Neuronal stem cell (in vitro differentiated cells): ENCODE data around the gene ZFAND3.

Experiments
- DNase-seq: peaks from one replicate; pipeline ENCODE4 v3.0.0-alpha.2; 2013; ENCODE audit warnings: low spot score
- H2AFZ ChIP-seq: one replicate; pipeline ENCODE4 v1.6.1; 2013; ENCODE audit warnings: mild to moderate bottlenecking, low read length, inconsistent platforms
- H2AK5ac ChIP-seq: 2 replicates; pipeline ENCODE4 v1.6.1; 2013; ENCODE audit warnings: low read depth, mild to moderate bottlenecking, inconsistent platforms, low read length, moderate library complexity, mixed read lengths
- H2BK120ac ChIP-seq: 2 replicates; pipeline ENCODE4 v1.6.1; 2013; ENCODE audit warnings: low read depth, mild to moderate bottlenecking, inconsistent platforms, low read length, moderate library complexity, mixed read lengths
- H2BK12ac ChIP-seq: one replicate; pipeline ENCODE4 v1.6.1; 2013; ENCODE audit warnings: low read length, inconsistent platforms
- H2BK15ac ChIP-seq: 2 replicates; pipeline ENCODE4 v1.6.1; 2013; ENCODE audit warnings: mild to moderate bottlenecking, low read length, inconsistent platforms, mixed read lengths
- H2BK5ac ChIP-seq: one replicate; pipeline ENCODE4 v1.6.1; 2013; ENCODE audit warnings: inconsistent platforms, mild to moderate bottlenecking, low read length, moderate library complexity
- H3K14ac ChIP-seq: one replicate; pipeline ENCODE4 v1.6.1; 2013; ENCODE audit warnings: low read length, inconsistent platforms
- H3K18ac ChIP-seq: 2 replicates; pipeline ENCODE4 v1.6.1; 2013; ENCODE audit warnings: low read length, inconsistent platforms
- H3K23ac ChIP-seq: 2 replicates; pipeline ENCODE4 v1.6.1; 2013; ENCODE audit warnings: low read depth, mild to moderate bottlenecking, mixed read lengths, low read length, inconsistent platforms; ENCODE audit not compliant: poor library complexity
- H3K27ac ChIP-seq: replicated peaks from 3 replicates; pipeline ENCODE4 v1.5.1; 2013; ENCODE audit warnings: low read length, inconsistent platforms
- H3K27me3 ChIP-seq, 3 experiments: 2 replicates each; pipeline ENCODE4 v1.6.1; 2013; ENCODE audit warnings: low read length in 3 of 3, mild to moderate bottlenecking in 2 of 3, inconsistent platforms in 1 of 3, low read depth in 1 of 3, mixed read lengths in 1 of 3, moderate library complexity in 1 of 3; ENCODE audit not compliant: control insufficient read depth in 3 of 3, insufficient read depth in 3 of 3
- H3K36me3 ChIP-seq, 2 donors: replicated peaks in 1 of 2; 2 replicates each; pipeline ENCODE4 v1.6.1; 2013; ENCODE audit warnings: low read length in 2 of 2; ENCODE audit not compliant: control insufficient read depth in 2 of 2, insufficient read depth in 2 of 2
- H3K4ac ChIP-seq: 2 replicates; pipeline ENCODE4 v1.6.1; 2013; ENCODE audit warnings: inconsistent platforms, mild to moderate bottlenecking, low read length, moderate library complexity
- H3K4me1 ChIP-seq, 2 donors: 1 replicate in 1 of 2; 2 replicates in 1 of 2; pipeline ENCODE4 v1.6.1; 2013; ENCODE audit warnings: low read length in 2 of 2, low read depth in 1 of 2; ENCODE audit not compliant: control insufficient read depth in 2 of 2, insufficient read depth in 1 of 2
- H3K4me2 ChIP-seq: one replicate; pipeline ENCODE4 v1.6.1; 2013; ENCODE audit warnings: mild to moderate bottlenecking, low read length, inconsistent platforms; ENCODE audit not compliant: insufficient read depth, poor library complexity, severe bottlenecking
- H3K4me3 ChIP-seq, 2 donors: 2 replicates each; pipeline ENCODE4 v1.5.1; 2013; ENCODE audit warnings: low read length in 2 of 2, mild to moderate bottlenecking in 2 of 2, inconsistent platforms in 1 of 2, moderate library complexity in 1 of 2
- H3K79me1 ChIP-seq: one replicate; pipeline ENCODE4 v1.6.1; 2013; ENCODE audit warnings: low read depth, mild to moderate bottlenecking, inconsistent platforms, low read length, moderate library complexity
- H3K9ac ChIP-seq: one replicate; pipeline ENCODE4 v1.6.1; 2013; ENCODE audit warnings: mild to moderate bottlenecking, low read depth, low read length, inconsistent platforms; ENCODE audit not compliant: poor library complexity
- H3K9me3 ChIP-seq, 2 donors: replicated peaks in 1 of 2; 2 replicates each; pipeline versions ENCODE3 to v1.6.1; 2013; ENCODE audit warnings: low read length in 2 of 2, mild to moderate bottlenecking in 2 of 2, inconsistent platforms in 1 of 2, low read depth in 1 of 2, mixed read lengths in 1 of 2, moderate library complexity in 1 of 2; ENCODE audit not compliant: control insufficient read depth in 2 of 2, insufficient read depth in 1 of 2
- H4K8ac ChIP-seq: one replicate; pipeline ENCODE4 v1.6.1; 2013; ENCODE audit warnings: low read depth, mild to moderate bottlenecking, inconsistent platforms, low read length, moderate library complexity
- H4K91ac ChIP-seq: one replicate; pipeline ENCODE4 v1.6.1; 2013; ENCODE audit warnings: low read length, low read depth, mild to moderate bottlenecking, inconsistent platforms; ENCODE audit not compliant: poor library complexity
- WGBS, 2 donors: extraction: QIAGEN DNeasy Blood & Tissue Kit; methylation state at CpG; one replicate each; pipeline ENCODE4 v1.1.7; 2013; ENCODE audit warnings: missing lambda C conversion rate in 2 of 2, mixed read lengths in 1 of 2; ENCODE audit not compliant: insufficient read length in 2 of 2, insufficient replicate concordance in 1 of 2; ENCODE audit errors: extremely low coverage in 2 of 2; 5-methylcytosine and 5-hydroxymethylcytosine counted together

ZFAND3 gene

DNA sequence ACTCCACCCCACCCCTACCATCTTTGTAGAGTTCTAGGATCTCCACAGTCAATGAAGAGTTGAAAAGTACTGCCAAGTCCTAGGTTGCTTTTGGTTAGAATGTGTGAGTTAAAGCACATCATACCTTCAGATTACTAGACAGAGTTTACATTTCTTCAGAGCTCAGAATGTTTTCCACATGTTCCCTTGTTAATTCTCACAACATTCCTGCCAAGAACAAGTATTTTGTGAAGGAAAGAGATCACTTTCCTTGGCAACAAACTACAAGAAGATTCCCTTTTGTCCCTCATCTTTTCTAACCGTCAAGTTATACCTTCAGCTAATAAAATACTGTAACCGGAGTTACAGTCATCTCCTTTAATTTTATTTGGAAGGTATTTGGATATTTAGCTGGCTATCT lies 266.8 kb downstream of the ZFAND3 start:
- Histone ChIP-seq H3K9ac (no peak overlapping the region), H3K18ac (no peak overlapping the region), H2BK12ac (no peak overlapping the region), H3K36me3 (peaks cover 5 to 21% of the 10 kb centered on the region in 2 donors), H2BK15ac (no peak overlapping the region), H2AFZ (no peak overlapping the region), H3K79me1 (peaks cover 2% of the 10 kb centered on the region), H2BK120ac (no peak overlapping the region), H4K8ac (no peak overlapping the region), H3K4me2 (no peak overlapping the region), H3K4me3 (no peak overlapping the region), H3K23ac (no peak overlapping the region), H3K4me1 (no peaks in the 10 kb centered on the region), H2AK5ac (no peak overlapping the region), H3K4ac (no peak overlapping the region), H2BK5ac (no peak overlapping the region), H3K27me3 (no peaks in the 10 kb centered on the region), H4K91ac (no peak overlapping the region), H3K14ac (no peak overlapping the region), H3K27ac (no peak overlapping the region), H3K9me3 (peaks cover 0 to 3% of the 10 kb centered on the region in 2 donors)
- no peak for DNase-seq
- no CpG with 5 or more reads among the region's 2 CpGs for WGBS, 2 donors

GRCh38 chr6:38088010-38088409 lies 268.5 kb downstream of the ZFAND3 start:
- H3K4me1 ChIP-seq: no peaks in the 10 kb centered on the region
- no peak overlapping the region for H3K4me2 ChIP-seq
- H2BK15ac ChIP-seq: no peak overlapping the region
- no peak overlapping the region for H3K18ac ChIP-seq
- no peak overlapping the region for H3K9ac ChIP-seq
- no peak overlapping the region for H2AK5ac ChIP-seq
- no peak overlapping the region for H3K4me3 ChIP-seq
- H3K27ac ChIP-seq: no peak overlapping the region
- H4K91ac ChIP-seq: no peak overlapping the region
- no peaks in the 10 kb centered on the region for H3K79me1 ChIP-seq
- no peak overlapping the region for H4K8ac ChIP-seq
- no peak overlapping the region for H3K4ac ChIP-seq
- no peak overlapping the region for H2BK5ac ChIP-seq
- H3K36me3 ChIP-seq: peaks cover 3 to 16% of the 10 kb centered on the region in 2 donors
- no peak overlapping the region for H3K23ac ChIP-seq
- H2AFZ ChIP-seq: no peak overlapping the region
- no peak overlapping the region for H2BK120ac ChIP-seq
- H2BK12ac ChIP-seq: no peak overlapping the region
- no peak overlapping the region for H3K14ac ChIP-seq
- WGBS, 2 donors: no CpG with 5 or more reads among the region's 2 CpGs
- H3K27me3 ChIP-seq: no peaks in the 10 kb centered on the region
- H3K9me3 ChIP-seq: peaks cover 0 to 3% of the 10 kb centered on the region in 2 donors
- DNase-seq: no peak

DNA sequence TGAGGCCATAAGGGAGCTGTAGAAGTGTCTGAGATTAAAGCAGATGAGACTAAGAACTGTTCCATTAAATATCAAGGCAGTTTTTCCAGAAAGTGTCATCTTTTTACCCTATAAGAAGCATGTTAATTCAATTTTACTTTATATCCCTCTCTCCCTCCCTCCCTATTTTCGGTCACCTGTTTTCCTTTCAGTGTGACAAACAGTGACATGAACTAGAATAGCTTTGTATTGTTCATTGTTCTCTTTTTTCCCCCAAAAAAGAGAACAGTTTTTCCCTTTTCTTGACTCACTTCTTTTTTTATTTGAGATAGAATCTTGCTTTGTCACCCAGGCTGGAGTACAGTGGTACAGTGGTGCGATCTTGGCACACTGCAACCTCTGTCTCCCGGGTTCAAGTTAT lies 269.3 kb downstream of the ZFAND3 start:
- Histone ChIP-seq H2BK5ac (no peak overlapping the region), H4K8ac (no peak overlapping the region)

DNA sequence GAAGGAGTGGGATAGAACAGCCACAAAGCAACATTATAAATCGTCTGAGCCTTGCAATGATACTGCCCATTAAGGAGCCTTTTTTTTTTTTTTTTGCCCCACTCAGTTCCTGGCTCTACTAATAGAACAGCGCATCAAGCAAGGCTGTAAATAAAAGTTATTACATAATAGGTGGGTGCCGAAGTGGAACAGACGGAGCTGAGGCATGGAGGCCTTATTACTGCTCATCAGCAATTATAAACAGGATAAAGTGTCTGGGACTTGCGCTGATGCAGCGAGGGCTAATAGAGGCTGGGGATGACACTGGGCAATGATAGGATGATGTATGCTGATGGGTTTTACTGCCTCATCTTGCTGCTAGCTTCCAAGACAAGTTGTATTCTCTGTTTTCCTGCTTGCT lies 272.1 kb downstream of the ZFAND3 start:
- no peak overlapping the region for H2BK12ac ChIP-seq
- no CpG with 5 or more reads among the region's 6 CpGs for WGBS, 2 donors
- no peak for DNase-seq

More for the DNA sequence above, 269.3 kb downstream of the ZFAND3 start:
- Histone ChIP-seq H3K4me1 (peaks cover 0 to 3% of the 10 kb centered on the region in 2 donors), H3K18ac (no peak overlapping the region), H3K4me3 (no peak overlapping the region), H3K79me1 (no peaks in the 10 kb centered on the region), H3K4me2 (no peak overlapping the region), H3K36me3 (peaks cover 0 to 9% of the 10 kb centered on the region in 2 donors), H2BK120ac (no peak overlapping the region), H2BK15ac (no peak overlapping the region), H2AFZ (no peak overlapping the region), H4K91ac (no peak overlapping the region), H3K27ac (no peak overlapping the region), H3K9me3 (no peaks in the 10 kb centered on the region), H2BK12ac (no peak overlapping the region), H2AK5ac (no peak overlapping the region), H3K27me3 (no peaks in the 10 kb centered on the region), H3K9ac (no peak overlapping the region), H3K4ac (no peak overlapping the region), H3K14ac (no peak overlapping the region), H3K23ac (no peak overlapping the region)
- WGBS, 2 donors: no CpG with 5 or more reads among the region's 3 CpGs
- DNase-seq: no peak

More for the DNA sequence above, 272.1 kb downstream of the ZFAND3 start:
- no peak overlapping the region for H2BK120ac ChIP-seq
- no peak overlapping the region for H2BK15ac ChIP-seq
- no peak overlapping the region for H4K91ac ChIP-seq
- H2AFZ ChIP-seq: no peak overlapping the region
- no peaks in the 10 kb centered on the region for H3K27me3 ChIP-seq
- H3K36me3 ChIP-seq: peaks cover 0 to 9% of the 10 kb centered on the region in 2 donors
- H3K9ac ChIP-seq: no peak overlapping the region
- H3K4ac ChIP-seq: no peak overlapping the region
- no peak overlapping the region for H4K8ac ChIP-seq
- peaks cover 0 to 3% of the 10 kb centered on the region in 2 donors for H3K4me1 ChIP-seq
- no peak overlapping the region for H3K23ac ChIP-seq
- no peak overlapping the region for H2AK5ac ChIP-seq
- H3K9me3 ChIP-seq: no peaks in the 10 kb centered on the region
- H3K27ac ChIP-seq: no peak overlapping the region
- no peak overlapping the region for H3K14ac ChIP-seq
- H3K79me1 ChIP-seq: no peaks in the 10 kb centered on the region
- no peak overlapping the region for H3K4me3 ChIP-seq
- H2BK5ac ChIP-seq: no peak overlapping the region
- no peak overlapping the region for H3K18ac ChIP-seq
- no peak overlapping the region for H3K4me2 ChIP-seq
